D721Med (cell line): Measurements from ENCODE around the gene TANC2.

Experiments
- DNase-seq: peaks from one replicate; pipeline ENCODE4 v3.0.0; 2011; ENCODE audit warnings: low spot score; ENCODE audit not compliant: insufficient read length
- FAIRE-seq: peaks from 2 replicates; lab custom pipeline; 2011; peaks lifted over from hg19 to GRCh38; lab: Jason Lieb, UNC
- TF ChIP-seq, protein P1 (sequence below): IDR thresholded peaks from 2 replicates; pipeline ENCODE4 v1.5.1; 2012; ENCODE audit warnings: mild to moderate bottlenecking, control low read depth; ENCODE audit not compliant: insufficient read depth; ENCODE audit errors: missing control alignments

TANC2 gene

DNA sequence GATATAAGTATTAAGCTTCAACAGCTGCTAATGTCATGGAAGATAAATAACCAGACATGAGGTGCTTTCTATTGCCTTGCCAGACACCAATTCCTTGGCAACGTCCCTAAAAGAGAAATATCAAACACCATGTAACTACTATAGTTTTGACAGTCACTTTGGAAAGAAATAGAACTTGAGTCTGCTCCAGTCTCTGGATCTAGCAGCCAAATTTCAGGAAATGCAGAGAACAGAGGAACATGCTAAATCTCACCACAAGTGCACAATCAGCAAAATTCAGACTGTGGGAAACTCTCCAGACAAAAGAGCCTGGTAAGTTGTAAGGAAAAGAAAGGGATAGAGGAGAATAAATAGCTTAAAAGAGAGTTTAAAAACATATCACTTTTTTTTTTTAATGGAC, 28.4 kb upstream of the TANC2 start:
- DNase-seq = no peak
- TF ChIP-seq, protein P1, sequence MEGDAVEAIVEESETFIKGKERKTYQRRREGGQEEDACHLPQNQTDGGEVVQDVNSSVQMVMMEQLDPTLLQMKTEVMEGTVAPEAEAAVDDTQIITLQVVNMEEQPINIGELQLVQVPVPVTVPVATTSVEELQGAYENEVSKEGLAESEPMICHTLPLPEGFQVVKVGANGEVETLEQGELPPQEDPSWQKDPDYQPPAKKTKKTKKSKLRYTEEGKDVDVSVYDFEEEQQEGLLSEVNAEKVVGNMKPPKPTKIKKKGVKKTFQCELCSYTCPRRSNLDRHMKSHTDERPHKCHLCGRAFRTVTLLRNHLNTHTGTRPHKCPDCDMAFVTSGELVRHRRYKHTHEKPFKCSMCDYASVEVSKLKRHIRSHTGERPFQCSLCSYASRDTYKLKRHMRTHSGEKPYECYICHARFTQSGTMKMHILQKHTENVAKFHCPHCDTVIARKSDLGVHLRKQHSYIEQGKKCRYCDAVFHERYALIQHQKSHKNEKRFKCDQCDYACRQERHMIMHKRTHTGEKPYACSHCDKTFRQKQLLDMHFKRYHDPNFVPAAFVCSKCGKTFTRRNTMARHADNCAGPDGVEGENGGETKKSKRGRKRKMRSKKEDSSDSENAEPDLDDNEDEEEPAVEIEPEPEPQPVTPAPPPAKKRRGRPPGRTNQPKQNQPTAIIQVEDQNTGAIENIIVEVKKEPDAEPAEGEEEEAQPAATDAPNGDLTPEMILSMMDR = no peak
- no peak for FAIRE-seq

DNA sequence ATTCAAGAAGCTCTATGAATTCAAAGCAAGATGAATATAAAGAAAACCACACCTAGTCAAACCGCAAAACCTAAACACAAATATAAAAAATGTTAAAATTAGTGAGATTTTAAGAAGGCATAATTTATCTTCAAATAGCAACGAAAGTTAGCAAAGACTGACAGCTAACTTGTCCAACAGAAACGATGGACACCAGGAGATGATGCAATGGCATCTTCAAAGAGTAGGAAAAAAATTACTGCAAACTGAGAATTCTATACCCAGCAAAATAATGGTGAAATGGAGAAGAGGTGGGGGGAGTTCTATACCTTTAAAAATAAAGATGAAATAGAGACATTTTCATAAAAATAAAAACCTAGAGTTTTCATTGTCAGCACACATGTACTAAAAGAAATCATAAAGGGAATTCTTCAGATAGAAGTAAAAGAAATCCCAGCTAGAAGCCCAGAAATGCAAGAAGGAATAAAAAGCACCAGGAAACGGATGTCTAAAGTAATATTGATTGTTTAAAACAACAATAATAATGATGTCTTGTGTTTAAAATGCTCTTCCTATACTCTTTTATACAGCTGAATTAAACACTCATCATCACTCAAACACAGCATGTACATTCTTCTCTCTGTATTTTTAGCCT, 24.6 kb upstream of the TANC2 start:
- FAIRE-seq = no peak
- TF ChIP-seq, protein P1 = no peak
- DNase-seq = no peak

DNA sequence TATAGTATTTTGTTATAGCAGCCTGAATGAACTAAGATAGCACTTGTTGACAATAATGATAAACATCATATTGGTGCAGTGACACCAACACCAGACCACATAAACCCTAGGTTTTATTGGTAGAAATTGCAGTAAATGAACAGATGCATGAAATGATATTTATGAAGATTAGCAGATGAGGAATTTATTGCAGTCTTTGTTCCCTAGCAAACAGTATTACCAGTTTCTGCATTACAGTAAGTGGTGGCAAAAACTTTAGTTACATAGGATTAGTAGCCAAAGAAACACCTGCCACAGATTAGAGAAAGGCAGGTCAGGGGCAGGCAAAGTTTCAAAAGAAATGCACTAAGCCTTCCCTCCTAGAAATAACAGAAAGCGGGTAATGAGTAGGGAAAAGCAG, 17.7 kb upstream of the TANC2 start:
- FAIRE-seq (no peak), DNase-seq (no peak)
- TF ChIP-seq, protein P1 = no peak

DNA sequence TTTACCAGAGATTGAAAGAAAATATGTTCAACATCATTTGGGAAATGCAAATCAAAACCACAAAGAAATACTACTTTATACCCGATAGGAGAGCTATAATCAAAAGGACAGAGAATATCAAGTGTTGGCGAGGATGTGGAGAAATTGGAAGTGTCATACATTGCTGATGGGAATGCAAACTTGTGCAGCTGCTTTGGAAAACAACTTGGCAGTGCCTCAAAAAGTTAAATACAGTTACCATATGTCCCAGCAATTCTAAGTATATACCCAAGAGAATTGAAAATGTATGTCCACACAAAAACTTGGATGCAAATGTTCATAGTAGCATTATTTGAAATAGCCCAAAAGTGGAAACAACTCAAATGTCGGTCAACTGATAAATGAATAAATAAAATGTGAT, 17.0 kb upstream of the TANC2 start:
- FAIRE-seq (no peak), DNase-seq (no peak)
- TF ChIP-seq, protein P1 = no peak

DNA sequence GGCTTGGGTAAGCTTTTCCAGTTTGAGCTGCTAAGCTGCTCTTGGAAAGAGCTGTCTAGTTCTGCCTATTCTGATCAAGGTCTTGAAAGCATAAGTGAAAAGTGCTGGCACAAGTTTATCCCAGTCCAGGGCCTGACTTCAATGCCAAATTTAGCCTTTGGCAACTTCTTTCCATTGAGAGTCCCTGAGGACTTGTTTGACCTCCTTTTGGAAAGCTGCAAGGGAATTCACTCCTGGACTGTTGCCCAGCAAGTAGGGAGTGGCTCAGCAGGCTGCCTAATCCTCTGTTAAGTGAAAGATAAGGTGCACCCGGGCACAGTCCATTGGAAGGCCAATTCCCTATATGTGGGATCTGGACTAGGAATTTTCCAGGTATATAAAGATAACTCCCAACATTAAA, 16.0 kb upstream of the TANC2 start:
- FAIRE-seq (no peak), DNase-seq (no peak)
- TF ChIP-seq, protein P1 = no peak

DNA sequence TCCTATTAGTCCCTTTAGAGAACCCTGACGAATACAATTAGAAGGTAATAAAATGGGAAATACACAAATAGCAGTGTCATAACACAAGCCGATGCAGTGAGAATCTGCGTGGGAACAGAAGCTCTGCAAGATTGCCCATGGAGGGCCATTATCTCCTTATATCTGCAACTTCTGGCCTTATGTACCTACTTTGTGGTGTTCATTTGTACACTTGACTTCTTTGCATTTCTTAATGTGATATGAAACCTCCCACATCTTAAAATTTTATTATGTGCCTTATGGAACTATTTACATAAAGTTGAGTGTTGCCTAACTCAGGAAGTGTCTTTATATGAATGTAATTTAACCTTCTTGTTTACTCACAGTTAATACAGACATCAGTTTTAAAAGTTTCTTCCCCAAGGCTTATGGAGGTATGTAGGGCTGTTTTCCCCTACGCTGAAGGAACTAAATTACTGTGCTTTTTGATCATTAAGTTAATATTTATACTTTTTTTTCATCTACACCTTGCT, 10.1 kb upstream of the TANC2 start:
- DNase-seq (no peak), FAIRE-seq (no peak)
- TF ChIP-seq, protein P1 = no peak

DNA sequence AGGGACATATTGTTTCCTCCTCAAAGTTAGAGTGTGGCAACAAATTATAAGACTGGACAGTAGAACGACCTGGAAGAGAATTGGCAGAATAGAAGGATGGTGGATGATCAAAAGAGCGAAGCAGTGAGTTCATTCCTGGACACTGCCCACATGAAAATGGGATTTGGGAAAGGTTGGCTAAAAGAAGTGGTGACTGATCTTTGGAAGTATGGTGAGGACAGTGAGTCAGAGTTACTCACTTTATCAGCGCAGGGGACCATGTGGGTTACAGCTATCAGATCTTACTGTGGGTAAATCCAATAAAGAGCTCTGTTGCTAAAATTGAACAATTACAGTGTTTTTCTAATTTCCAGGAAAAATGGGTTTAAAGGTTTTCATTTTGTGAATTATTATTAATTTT, 2.7 kb upstream of the TANC2 start:
- TF ChIP-seq, protein P1 = no peak
- no peak for DNase-seq
- no peak for FAIRE-seq
